Measurements from ENCODE around the gene CFAP100. TPM values are rescaled to one million over a fixed set of nuclear protein-coding genes. Genes with fewer than 3 reads are reported as not detected.

CFAP100 gene
- polyA plus RNA-seq, 1 donor = 0.58 TPM

DNA sequence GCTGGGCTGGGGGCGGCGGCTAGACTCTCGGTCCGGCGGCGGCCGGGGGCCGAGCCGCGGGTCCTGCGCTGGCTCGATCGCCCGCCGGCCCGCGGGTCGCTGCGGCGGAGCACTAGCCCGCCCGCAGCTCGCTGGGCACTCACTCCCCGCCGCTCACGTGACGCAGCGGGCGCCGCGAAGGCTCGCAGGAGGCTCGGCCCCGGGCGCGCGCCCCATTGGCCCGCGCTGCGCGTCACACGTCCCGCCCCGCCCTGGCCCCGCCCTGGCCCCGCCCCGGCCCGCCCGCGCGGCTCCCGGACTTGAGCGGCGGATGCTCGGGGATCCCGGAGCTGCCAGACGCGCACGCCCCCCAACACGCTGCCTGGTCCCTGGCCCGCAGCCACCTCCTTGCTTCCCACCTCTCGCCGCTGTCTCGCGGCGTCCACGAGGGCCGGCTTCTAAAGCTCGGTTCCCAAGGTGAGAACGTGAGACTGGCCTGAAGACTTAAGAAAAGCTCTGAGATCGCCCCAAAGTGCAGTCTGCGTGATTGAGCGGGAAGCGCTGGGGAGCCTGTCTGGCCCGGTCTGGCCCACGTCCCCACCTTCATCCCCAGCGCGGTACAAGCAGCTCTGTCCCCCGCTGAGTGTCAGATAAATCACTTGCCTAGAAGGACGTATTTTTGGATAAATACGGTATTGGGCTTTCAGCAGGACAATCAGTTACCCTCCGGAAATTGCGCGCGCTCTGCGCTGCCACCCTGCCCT lies 37.2 kb upstream of the CFAP100 start, which contains the start of gene KLF15:
Gene KLF15, minus strand, starts transcription at position 114 of the 743 bp plus-strand sequence. CDS start 4,486 bp downstream, outside the sequence.
- DNase-seq = peak; percentile 83

DNA sequence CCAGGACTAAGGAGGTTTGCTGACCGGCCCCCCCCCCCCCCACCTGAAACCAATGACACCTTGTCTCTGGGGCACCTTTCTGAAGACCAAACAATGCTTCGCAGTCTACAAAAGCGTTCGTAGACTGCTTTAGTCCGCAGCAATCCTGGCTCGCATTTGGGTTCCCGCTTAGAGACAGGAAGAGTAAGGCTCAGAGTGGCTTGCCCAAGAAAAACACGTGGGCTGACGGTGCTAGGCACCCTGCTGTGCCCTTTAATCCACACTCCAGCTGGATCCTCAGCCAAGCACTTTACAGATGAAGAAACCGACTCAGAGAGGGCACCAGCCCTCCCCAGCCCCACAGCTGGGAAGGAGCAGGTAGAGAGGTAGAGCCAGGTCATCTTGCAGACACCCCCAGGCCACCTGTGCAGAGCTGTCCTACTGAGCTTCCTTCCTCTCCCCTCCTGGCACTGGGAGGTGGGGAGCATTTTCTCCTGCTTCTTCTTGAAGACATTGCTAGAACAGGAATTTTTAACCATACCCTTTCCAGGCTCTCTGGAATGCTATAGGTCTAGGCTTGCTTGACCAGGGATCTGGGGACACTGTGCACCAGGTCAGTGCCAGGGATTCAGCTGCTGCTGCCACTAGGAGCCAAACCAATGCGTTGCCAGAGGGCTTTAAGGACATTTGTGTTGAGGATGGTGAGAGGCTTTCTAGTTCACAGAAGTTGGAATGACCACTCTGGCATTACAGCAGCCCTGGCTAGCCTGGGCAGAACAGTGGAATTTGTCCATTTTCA lies 36.5 kb upstream of the CFAP100 start:
- no peak for DNase-seq

DNA sequence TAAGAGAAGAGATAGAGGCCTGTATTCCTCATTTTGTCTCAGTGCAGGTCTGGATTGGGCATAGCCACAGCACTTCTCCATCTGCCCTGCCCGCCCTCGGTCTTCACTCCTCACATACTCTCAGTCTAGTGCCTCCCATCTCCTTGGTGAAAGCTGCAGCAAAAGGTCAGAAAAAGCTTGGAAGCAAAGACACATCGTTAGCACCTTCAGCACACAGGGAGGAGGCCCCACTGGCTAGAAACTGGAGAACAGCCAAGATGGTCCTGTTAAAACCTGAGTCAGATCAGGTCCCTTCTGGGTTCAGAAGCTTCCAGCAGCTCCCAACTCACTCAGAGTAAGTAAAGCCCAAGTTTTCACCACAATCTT lies 35.9 kb upstream of the CFAP100 start:
- no peak for DNase-seq

DNA sequence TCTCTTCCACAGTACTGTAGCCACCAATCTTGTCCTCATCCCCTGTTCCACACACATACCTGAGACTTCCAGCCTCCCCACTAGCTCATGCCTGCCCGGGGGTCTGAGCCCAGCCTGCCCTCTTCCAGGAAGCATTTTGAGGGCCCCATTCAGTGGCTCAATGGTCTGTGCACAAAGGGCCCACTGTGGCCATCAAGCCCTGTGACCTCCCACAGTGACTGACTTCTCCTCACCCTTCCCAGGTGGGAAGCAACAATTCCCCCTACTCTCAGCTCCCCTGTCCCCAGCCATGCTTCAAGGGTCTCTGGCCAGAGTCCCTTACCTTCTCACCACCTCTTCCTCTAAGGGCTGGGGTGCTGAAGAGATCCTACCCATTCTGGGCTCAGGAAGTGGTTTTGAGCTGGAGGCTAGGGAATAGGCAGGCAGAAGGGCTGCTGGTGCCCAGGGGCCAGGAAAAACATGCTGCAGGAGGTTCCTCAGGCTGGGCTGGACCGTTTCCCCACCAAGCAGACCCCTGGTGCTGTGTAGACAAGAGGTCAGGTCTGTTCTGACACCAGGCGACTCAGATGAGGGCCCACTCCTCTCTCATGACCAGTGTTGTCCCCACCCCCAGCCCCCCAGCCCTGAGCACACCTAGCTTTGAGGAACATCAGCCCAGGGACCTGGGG lies 34.5 kb upstream of the CFAP100 start:
- no peak for DNase-seq

DNA sequence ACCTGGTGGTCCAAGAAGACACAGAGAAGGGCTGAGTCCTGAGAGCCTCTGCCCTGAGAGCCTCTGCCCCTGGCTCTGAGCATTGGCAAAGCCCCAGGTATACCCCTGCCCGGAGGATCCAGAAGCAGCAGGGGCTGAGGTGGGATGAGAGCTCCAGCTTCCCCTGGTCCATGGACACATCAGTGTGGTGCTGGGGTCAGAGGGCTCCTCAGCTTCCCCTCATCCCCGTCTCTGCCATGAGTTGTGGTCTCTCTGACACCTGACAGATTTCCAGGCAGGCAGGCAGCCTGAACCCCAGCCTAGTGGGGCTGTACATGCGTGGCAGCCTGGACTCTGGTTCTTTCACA lies 34.0 kb upstream of the CFAP100 start:
- no peak for DNase-seq

DNA sequence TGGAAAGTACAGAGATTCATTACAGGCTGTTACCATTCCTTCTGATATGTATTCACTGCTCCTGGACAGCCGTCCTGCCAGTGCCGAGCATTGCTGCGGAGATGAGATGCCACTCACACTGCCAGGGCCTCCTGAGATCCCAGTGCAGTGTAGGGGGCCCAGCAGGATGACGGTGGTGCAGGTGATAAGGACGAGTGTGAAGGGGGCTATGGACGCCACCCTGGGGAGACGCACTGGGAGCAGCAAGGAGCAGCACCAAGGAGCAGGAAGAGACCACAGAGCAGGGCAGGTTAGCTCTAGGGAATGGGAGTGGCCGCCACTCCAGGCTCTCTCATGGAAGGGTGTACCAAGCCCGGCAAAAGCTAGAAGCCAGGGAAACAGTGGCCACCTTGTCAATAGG lies 33.5 kb upstream of the CFAP100 start:
- no peak for DNase-seq

DNA sequence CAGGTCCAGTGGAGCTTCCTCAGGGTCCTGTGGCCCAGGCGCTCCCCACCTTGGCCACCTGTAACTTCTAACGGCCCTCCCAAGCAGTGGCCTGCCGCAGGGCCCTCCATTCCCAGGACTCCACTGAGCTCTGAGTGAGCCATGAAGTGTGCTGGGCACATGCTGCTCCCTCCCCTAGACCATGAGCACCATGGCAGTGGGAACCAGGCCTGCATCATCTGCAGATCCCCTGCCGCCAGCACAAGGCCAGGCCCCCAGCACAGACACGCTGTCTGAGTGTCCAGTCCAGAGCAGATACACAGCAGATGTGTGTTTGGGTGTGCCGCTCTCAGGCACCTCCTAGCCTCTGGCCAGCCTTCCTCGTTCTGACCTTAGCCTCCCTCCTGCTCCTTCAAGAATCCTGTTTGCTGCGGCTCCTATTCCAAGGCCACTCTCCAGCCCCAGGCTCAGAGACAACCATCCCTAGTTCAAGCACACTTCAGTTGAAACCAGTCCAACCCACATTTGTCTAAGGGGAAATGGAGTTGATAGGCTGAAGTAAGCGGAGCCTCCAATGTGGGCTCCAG lies 30.5 kb upstream of the CFAP100 start:
- DNase-seq = no peak

DNA sequence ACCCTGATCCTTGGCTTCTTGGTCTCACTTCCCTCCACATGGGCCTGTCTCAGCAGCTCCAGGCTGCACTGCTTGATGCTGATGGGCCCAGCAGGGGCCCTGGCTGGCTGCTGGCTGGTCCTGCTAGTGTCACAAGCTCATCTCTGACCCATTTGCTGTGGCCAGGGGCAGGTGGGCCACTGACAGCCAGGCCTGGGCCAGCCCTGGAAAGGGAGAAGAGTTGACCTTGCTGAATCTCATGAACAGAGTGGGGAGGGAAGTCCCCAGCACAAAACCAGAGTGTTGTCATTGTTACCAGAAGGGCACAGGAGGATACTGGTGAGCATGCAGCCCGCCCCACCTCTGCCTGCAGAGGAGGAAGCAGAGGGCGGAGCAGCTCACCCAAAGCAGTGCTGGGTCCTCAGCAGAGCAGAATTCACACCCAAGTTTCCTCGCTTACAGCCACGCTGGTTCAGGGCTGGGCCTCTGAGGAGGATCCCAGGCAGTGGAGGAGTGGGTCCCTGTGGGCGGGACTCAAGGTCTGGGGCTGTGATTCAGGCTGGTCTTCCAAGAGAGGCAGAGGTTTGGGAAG lies 29.9 kb upstream of the CFAP100 start:
- no peak for DNase-seq

DNA sequence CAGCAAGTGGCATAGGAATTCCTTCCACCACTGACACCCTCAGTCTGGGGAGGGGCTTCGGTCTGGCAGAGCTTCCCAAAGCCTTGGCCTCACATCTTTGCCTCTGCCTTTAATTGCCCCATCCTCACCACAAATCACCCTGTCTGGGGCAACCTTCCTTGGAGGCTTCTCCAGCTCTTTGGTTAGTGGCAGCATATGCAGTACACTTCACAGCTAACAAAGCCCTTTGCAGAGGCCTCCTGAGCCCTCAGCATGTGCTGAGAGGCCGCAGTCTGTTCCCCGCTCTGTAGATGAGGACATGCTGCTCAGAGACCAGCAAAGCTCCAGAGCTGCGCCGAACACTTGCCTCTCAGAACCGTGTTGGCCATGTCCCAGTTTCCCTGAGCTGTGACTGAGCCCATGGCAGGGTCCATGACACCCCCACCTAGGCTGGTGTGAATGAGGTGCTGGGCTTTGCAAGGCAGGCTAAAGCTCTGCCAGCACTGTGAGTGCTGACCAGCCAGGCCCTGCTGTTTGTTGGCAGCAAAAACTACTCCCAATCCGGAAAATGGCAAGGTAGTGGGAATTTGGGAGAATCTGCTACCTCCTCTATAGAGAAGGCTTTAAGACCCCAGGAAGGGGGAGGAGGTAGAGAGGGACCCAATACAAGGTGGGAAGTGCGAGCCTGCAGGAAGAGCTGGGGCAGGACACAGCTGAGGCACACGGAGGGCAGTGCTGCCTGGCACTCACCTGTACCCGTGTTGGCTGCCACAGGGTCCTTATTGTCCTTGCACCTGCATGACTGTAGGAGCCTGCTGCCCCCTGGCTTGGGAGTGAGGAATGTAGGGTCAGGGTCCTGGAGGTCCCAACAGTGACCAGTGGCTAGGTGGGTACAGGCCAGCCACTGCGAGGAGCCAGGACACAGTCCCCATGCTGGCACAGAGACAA lies 29.1 kb upstream of the CFAP100 start:
- DNase-seq = no peak

DNA sequence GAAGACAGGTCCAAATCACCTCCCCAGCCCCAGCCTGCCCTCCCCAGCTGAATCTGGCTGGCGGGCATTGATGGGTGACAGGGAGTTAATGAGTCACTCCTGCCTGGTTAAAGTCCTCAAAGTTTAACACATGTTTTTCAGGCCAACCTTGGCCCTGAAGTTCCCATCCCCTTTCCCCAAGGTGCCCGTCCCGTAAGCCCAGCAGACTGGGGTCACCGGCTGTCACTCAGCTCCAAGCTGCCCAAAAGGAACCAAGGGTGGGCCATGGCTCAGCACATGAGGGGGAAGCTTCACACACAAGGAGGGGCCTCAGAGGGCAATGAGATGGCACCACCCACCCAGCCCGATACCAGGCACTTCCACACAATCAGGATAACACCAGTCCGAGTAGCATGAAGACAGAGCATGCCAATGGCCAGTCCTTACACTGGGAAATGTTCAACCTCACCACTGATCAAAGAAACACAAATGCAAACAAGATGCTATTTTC lies 27.3 kb upstream of the CFAP100 start:
- DNase-seq = no peak

DNA sequence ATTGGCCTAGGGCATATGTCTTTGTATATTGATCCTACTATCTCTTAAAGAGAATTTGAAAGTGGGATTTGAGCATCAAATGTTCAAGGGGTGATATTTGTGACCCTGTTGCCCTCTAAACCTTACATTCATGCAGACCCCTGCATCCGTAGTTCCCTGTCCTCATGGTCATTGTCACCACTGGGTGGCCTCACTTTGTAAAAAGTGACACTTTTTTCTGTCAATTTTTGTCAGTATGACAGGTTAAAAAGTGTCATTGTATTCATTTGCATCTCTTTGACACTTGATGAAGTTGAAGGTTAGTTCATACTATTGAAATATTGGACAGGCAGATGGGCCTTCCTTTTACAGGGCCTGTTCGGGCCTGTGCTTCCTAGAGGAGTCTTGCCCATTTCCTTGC lies 25.2 kb upstream of the CFAP100 start:
- DNase-seq = no peak

DNA sequence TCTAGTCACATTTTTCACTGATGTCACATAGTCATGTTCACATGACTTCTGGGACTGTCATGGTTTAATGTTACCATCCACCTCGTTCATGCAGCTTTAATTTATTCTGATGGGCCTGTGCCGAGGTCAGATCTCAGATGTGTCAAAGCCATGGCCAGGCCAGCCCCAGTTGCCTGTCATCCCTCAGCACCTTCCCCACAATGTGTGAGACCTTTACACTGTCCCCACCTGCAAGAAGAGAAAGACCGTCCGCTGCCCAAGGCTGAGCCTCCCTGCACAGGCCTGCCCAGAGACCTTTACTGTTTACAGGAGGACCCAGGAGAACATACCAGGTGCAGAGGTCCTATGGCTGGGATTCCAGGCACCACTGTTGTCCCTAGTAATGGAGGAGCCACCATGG lies 24.7 kb upstream of the CFAP100 start:
- DNase-seq = no peak

DNA sequence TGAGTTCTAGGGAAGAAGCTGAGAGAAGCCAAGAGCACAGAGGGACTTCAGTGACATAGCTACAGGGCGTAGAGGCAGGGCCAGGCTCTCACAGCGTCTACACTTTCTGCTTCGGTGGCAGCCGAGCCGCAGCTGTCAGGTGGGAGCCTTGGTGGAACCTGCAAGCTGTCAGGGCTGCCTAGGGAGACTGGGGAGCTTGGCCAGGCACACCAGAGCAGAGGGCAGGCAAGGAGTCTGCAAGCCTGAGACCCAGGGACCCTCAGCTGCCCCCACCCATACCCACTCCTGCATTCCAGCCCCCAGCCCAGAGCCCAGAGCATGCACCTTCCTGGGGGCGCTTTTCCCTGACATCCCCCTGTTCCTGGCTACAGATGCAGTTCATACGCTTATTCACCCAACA lies 24.1 kb upstream of the CFAP100 start:
- no peak for DNase-seq

DNA sequence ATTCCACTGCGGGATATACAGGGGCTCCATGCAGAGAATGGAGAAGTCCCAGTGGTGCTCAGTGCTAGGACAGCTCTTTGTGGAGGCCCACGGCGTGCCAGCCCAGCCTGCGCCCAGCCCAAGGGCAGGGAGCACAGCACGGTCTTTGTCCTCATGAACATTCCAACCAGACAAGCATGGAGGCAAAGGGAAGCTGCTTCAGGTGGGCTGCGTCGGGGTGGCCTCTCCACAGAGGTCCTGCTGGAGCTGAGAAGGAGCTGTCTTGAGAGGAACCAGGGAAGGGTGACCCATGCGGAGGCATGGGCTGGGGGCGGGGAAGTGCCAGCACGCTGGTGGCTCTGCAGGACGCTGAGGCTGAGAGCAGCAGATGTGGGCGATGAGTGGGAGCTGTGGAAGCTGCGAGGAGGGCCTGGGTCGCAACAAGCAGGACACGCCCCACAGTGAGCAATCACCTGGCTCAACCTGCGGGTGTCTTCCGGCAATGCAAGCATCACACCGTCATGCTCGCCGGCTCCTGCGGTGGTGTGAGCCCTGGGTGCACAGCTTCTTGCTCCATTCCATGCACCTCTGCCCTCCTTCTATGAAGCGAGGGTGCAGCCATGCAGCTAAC lies 23.5 kb upstream of the CFAP100 start:
- no peak for DNase-seq

DNA sequence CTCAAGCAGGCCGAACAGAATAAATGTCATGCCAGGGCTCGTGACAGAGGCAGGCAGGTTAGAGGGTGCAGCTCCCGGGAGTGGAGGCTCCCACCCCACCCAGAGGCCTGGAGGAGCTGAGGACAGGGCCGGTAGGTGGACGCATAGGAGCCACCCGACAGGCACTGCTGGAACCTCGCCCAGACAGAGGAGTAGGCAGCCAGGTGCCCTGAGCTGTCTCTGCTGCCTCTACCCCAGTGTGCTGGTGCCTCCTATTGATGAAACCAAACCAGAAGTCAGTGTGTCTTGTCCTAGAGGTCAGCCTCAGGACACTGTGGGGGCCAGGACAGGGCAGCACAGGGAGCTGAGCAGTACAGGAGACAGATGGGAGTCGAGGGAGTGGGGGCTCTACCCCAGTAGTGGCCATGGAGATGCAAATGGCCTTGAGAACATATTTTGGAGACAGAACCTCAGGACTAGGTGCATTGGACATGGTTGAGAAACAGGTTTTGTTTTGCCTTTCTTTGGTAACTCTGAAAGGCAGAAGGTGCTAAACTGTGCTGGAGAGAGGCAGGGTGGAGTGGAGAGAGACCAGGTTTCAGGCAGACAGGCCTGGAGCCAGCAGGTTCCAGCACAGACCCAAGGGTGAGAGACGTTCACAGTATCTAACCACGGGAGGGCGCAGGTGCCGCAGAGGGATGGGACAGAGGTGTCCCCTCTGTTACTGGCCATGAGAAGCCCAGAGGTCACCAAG lies 22.1 kb upstream of the CFAP100 start:
- no peak for DNase-seq

DNA sequence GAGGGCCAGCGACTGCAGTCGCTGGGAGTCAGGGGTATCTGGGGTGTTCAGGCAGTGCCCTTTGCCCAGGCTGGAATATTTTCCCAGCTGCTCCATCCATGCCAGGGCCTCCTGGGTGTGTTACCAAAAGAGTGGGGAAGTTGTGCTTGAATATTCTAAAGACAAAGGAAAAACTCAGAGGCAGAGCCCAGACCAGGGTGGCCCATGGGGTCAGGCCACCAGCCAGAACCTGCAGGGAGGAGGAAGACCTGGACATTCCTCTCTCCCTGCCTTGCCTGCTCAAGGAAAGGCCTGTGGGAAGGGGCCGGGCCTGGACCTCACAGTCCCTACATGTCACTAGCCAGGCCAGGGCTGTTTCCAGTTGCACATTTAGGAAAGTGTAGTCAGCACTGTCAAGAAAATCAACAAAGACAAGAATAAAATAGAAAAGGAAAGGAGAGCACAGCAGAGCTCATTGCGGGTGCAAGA lies 21.5 kb upstream of the CFAP100 start:
- no peak for DNase-seq

DNA sequence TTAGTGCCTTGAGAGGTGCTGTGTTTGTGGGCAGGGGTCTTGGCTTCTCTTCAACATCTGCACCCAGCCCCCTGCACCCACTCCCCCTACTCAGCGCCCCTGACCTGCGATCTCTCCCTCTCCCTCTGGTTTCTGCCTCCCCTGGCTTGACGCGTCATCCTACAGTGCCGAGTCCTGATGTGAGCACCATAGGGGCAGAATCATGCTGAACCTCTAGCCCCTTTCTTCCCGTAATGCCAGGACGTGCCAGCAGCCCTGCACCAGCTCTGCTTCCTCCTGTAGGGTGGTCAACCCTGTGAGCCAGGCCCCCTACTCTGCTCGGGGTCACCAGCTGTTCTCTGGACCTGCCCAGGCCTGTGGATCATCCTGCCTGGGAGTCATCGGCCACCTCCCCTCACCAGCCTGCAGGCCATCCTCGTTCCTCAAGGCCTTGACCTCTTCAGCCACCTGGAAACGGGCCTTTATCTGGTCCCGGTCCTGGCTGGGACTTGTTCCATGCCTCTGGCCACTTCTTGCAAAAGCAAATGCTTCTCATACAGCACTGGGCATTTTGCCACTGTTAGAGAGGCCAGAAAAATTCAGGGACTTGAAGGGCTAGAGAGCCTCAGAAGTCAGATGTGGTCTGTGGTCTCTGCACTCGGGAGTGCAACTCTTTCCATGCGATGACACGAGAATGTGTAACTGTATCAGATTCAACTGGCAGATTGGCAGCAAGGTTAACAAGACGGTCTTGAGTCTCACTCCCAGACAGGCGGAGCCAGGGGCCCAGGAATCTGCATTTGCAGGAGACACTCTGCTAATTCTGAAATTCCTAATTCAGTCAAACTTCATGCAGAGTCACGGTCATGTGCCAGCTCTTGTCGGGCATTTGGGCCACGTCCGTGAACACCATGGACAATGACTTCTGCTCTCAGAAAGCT lies 20.8 kb upstream of the CFAP100 start:
- no peak for DNase-seq

DNA sequence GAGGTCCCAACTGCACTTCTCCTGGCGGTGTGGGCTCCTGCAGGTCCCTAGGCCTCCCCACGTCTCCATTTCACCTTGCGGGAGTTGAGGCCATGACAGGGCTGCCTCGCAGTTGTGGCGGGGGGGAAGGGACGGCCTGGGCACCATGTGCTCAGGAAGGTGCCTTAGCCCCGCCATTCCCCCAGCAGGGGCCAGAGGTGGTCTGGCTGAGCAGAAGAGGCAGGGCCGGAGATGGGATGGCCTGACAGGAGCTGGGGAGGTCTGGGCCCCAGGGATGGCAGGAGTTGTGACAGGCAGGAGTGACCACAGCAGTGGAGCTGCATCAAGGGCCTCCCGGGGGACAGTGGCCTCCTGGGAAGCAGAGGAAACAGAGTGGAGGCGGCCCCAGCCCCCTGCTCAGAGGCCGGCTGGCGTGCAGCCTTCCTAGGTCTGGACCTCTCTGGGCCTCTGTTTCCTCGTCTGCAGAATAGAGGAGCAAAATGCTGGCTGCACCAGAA lies 18.8 kb upstream of the CFAP100 start:
- DNase-seq = no peak

DNA sequence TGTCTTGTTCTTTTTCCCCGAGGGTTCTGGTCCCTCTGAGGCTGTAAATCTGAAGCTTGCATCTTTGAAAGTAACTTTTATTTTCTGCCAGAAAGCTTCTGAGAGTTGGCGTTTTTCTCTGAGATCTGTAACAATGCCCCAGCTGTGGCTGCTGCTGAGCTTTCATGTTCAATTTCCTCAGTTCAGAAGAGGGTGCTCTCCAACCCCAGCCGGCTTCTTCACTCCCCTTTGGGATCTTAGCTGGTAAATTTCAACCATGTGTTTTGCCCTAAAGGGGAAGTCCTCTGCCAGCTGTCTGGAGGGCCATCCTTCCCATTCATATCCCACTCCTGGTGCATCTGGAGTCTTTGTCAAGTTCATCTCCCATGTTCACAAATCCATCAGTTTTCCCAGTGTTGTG lies 18.3 kb upstream of the CFAP100 start:
- no peak for DNase-seq

All from hindlimb muscle (tissue), 1 donor.